ENCODE results near the gene MAGEB1. TPM values are rescaled to one million over a fixed set of nuclear protein-coding genes. Genes with fewer than 3 reads are reported as not detected.
A peak's percentile ranks its signal among the peaks of the same experiment; 100 is the strongest.

Gene MAGEB1
- polyA plus RNA-seq, 12 donors: not detected

GRCh38 chrX:30296408-30297254, 49.7 kb downstream of the MAGEB1 start:
- DNase-seq: no peak

- DNase-seq: peak; percentile 24
These were observed 54.3 kb downstream of the MAGEB1 start for GRCh38 chrX:30301208-30301607.

Other genes starting within 250 kb of the MAGEB1 start
- not detected for gene MAGEB2, start 31.6 kb upstream of the MAGEB1 start, polyA plus RNA-seq (ENCODE audit: insufficient read length in 12 of 12)
- gene MAGEB3, start 16.5 kb upstream of the MAGEB1 start, polyA plus RNA-seq (ENCODE audit: insufficient read length in 12 of 12): not detected
- gene MAGEB4, start 5.1 kb upstream of the MAGEB1 start, polyA plus RNA-seq (ENCODE audit: insufficient read length in 12 of 12): not detected
- gene NR0B1, start 62.2 kb downstream of the MAGEB1 start, polyA plus RNA-seq (ENCODE audit: insufficient read length in 12 of 12): under 1 TPM in 10 of 12 donors, not detected in 2; 0.12 to 0.48 (median 0.33) TPM

Measured in muscle of arm (tissue), 12 donors.